WTC11 (cell line): Measurements from ENCODE around the gene CEMIP. TPM values are rescaled to one million over a fixed set of nuclear protein-coding genes. Genes with fewer than 3 reads are reported as not detected.

Experiments
- ATAC-seq: fragments of 200-7000 bp; cut with Tn5 transposase; 2 replicates; pipeline ENCODE4 v1.10.0; 2021; ENCODE audit warnings: mild to moderate bottlenecking, moderate library complexity
- CTCF ChIA-PET: fragments of 300-600 bp; sonication (Branson Sonifier 250); formaldehyde crosslinking; loops from one replicate; lab custom pipeline; 2021; ENCODE audit warnings: antibody characterized with exemption; lab: Charles Lee
- POLR2A ChIA-PET: fragments of 350-600 bp; sonication (Branson Sonifier 250); formaldehyde crosslinking; loops from one replicate; lab custom pipeline; 2021; ENCODE audit warnings: antibody characterized with exemption; lab: Charles Lee
- DNase-seq: peaks from one replicate; pipeline ENCODE4 v3.0.0; 2021; ENCODE audit warnings: low spot score
- H3K27ac Mint-ChIP-seq: 2 replicates; pipeline ENCODE4 v1.8.0; 2021; ENCODE audit warnings: mixed read lengths
- H3K27me3 Mint-ChIP-seq: 2 replicates; pipeline ENCODE4 v1.8.0; 2021; ENCODE audit warnings: low read depth, mild to moderate bottlenecking, moderate library complexity, mixed read lengths
- H3K36me3 Mint-ChIP-seq: 2 replicates; pipeline ENCODE4 v1.8.0; 2021; ENCODE audit warnings: mixed read lengths
- H3K4me1 Mint-ChIP-seq: 2 replicates; pipeline ENCODE4 v1.8.0; 2022; ENCODE audit warnings: mixed read lengths
- H3K4me3 Mint-ChIP-seq: 2 replicates; pipeline ENCODE4 v1.8.0; 2021; ENCODE audit warnings: mild to moderate bottlenecking, moderate library complexity, mixed read lengths
- H3K9me3 Mint-ChIP-seq: 2 replicates; pipeline ENCODE4 v1.8.0; 2021; ENCODE audit warnings: mixed read lengths
- CBFB ChIP-seq: sonication (generic); formaldehyde crosslinking; IDR thresholded peaks from 2 replicates; pipeline ENCODE4 v1.8.1; 2022; ENCODE audit warnings: mild to moderate bottlenecking, low read depth, missing genetic modification reagents
- ELF4 ChIP-seq: sonication (generic); formaldehyde crosslinking; IDR thresholded peaks from 2 replicates; pipeline ENCODE4 v1.8.1; 2022; ENCODE audit warnings: low read depth, mild to moderate bottlenecking, moderate library complexity, missing genetic modification reagents
- EMX1 ChIP-seq: fragments of 250-450 bp; sonication (Bioruptor Pico); IDR thresholded peaks from 2 replicates; pipeline ENCODE4 v1.8.0; 2021; ENCODE audit warnings: mild to moderate bottlenecking
- JAZF1 ChIP-seq: fragments of 250-450 bp; sonication (Bioruptor Pico); IDR thresholded peaks from 2 replicates; pipeline ENCODE4 v1.9.0; 2021; ENCODE audit warnings: moderate library complexity, mild to moderate bottlenecking, inconsistent platforms
- MXD4 ChIP-seq: fragments of 250-450 bp; sonication (Bioruptor Pico); IDR thresholded peaks from 2 replicates; pipeline ENCODE4 v1.8.0; 2021; ENCODE audit warnings: mild to moderate bottlenecking, moderate library complexity, borderline replicate concordance
- OVOL2 ChIP-seq: fragments of 250-450 bp; sonication (Bioruptor Pico); IDR thresholded peaks from 2 replicates; pipeline ENCODE4 v1.9.0; 2021; ENCODE audit warnings: mild to moderate bottlenecking, borderline replicate concordance
- RORB ChIP-seq: fragments of 250-450 bp; sonication (Bioruptor Pico); IDR thresholded peaks from 2 replicates; pipeline ENCODE4 v1.9.0; 2021; ENCODE audit warnings: mild to moderate bottlenecking
- SMAD3 ChIP-seq: sonication (generic); formaldehyde crosslinking; IDR thresholded peaks from 2 replicates; pipeline ENCODE4 v1.8.0; 2022; ENCODE audit warnings: missing genetic modification reagents, mild to moderate bottlenecking, borderline replicate concordance
- SP1 ChIP-seq: sonication (generic); formaldehyde crosslinking; conservative IDR thresholded peaks from 2 replicates; pipeline ENCODE4 v1.8.1; 2022; ENCODE audit warnings: missing genetic modification reagents
- TCF7 ChIP-seq: sonication (generic); formaldehyde crosslinking; IDR thresholded peaks from 2 replicates; pipeline ENCODE4 v1.8.0; 2022; ENCODE audit warnings: mild to moderate bottlenecking, low read depth, missing genetic modification reagents, moderate library complexity
- ZNF121 ChIP-seq: sonication (generic); formaldehyde crosslinking; IDR thresholded peaks from 2 replicates; pipeline ENCODE4 v1.8.0; 2023; ENCODE audit warnings: missing genetic modification reagents
- ZNF317 ChIP-seq: sonication (generic); formaldehyde crosslinking; IDR thresholded peaks from 2 replicates; pipeline ENCODE4 v1.8.1; 2023; ENCODE audit warnings: low read depth, mild to moderate bottlenecking, moderate library complexity, missing genetic modification reagents, borderline replicate concordance
- ZNF396 ChIP-seq: fragments of 250-450 bp; sonication (Bioruptor Pico); IDR thresholded peaks from 2 replicates; pipeline ENCODE4 v1.8.0; 2021; ENCODE audit warnings: mild to moderate bottlenecking, moderate library complexity, borderline replicate concordance
- ZNF425 ChIP-seq: fragments of 250-450 bp; sonication (Bioruptor Pico); conservative IDR thresholded peaks from 2 replicates; pipeline ENCODE4 v1.9.0; 2021; ENCODE audit warnings: mild to moderate bottlenecking
- ZNF512 ChIP-seq: sonication (generic); formaldehyde crosslinking; IDR thresholded peaks from 2 replicates; pipeline ENCODE4 v1.8.1; 2022; ENCODE audit warnings: missing genetic modification reagents, borderline replicate concordance
- total RNA-seq: library from RNA; stranded (reverse); gene quantifications from 3 replicates; pipeline ENCODE4 v1.2.3, GENCODE V29; 2021
- TF ChIP-seq, protein P1 (sequence below): sonication (generic); formaldehyde crosslinking; IDR thresholded peaks from 2 replicates; pipeline ENCODE4 v1.8.1; 2023; ENCODE audit warnings: mild to moderate bottlenecking, missing genetic modification reagents
- TF ChIP-seq, protein P2 (sequence below): sonication (generic); formaldehyde crosslinking; IDR thresholded peaks from 2 replicates; pipeline ENCODE4 v1.8.1; 2022; ENCODE audit warnings: mild to moderate bottlenecking, moderate library complexity, missing genetic modification reagents
- TF ChIP-seq, protein P3 (sequence below): fragments of 250-450 bp; sonication (Bioruptor Pico); IDR thresholded peaks from 2 replicates; pipeline ENCODE4 v1.8.0; 2021; ENCODE audit warnings: mild to moderate bottlenecking
- TF ChIP-seq, protein P4 (sequence below): sonication (generic); formaldehyde crosslinking; IDR thresholded peaks from 2 replicates; pipeline ENCODE4 v1.8.0; 2022; ENCODE audit warnings: mild to moderate bottlenecking, missing genetic modification reagents

The CEMIP gene
- total RNA-seq, 1 experiment from 2014 or later: 0.87 TPM

DNA sequence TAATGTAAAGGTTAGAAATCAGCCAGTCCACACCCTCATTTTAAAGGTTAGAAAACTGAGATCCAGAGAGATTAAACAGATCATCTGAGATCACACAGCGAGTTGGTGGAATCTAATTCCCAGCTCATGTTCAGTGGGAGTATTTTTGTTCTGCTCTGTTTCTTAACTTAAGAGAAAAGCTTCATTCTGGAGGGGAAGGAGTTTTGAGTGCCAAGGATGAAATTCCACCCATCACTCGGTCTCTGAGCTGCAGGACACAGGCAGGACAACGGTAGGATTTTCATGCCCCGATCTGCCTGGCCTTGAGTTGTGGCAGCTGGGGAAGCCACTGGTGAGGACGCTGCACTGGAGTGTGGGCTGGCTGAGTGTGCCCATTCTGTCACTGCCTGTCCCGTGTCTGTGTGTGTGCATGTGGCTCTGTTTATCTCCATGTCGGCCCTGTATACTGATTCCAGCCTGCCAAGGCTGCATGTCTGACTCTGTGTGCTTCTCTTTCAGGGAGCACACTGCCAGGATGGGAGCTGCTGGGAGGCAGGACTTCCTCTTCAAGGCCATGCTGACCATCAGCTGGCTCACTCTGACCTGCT, 94.3 kb downstream of the CEMIP start:
- Mint-ChIP-seq H3K4me1 (peaks cover 12% of the 10 kb centered on the region), H3K4me3 (no peak overlapping the region), H3K36me3 (no peaks in the 10 kb centered on the region), H3K27ac (no peak overlapping the region; the same call in 1 of the 2 replicates), H3K27me3 (peaks cover 3% of the 10 kb centered on the region; the same call in 1 of the 2 replicates), H3K9me3 (no peaks in the 10 kb centered on the region)
- POLR2A ChIA-PET: no interaction called here
- TF ChIP-seq CBFB (CRISPR knock-in tag) (no peak), OVOL2 (CRISPR knock-in tag) (no peak), ZNF121 (CRISPR knock-in tag) (no peak), ZNF425 (CRISPR knock-in tag) (no peak), ZNF396 (CRISPR knock-in tag) (no peak), ZNF512 (CRISPR knock-in tag) (no peak), ELF4 (CRISPR knock-in tag) (no peak), EMX1 (no peak), SP1 (CRISPR knock-in tag) (no peak), MXD4 (CRISPR knock-in tag) (no peak), RORB (no peak), JAZF1 (no peak), SMAD3 (CRISPR knock-in tag) (no peak), ZNF317 (CRISPR knock-in tag) (no peak), TCF7 (CRISPR knock-in tag) (no peak)
- TF ChIP-seq, protein P1, sequence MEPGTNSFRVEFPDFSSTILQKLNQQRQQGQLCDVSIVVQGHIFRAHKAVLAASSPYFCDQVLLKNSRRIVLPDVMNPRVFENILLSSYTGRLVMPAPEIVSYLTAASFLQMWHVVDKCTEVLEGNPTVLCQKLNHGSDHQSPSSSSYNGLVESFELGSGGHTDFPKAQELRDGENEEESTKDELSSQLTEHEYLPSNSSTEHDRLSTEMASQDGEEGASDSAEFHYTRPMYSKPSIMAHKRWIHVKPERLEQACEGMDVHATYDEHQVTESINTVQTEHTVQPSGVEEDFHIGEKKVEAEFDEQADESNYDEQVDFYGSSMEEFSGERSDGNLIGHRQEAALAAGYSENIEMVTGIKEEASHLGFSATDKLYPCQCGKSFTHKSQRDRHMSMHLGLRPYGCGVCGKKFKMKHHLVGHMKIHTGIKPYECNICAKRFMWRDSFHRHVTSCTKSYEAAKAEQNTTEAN (CRISPR knock-in tag): no peak
- TF ChIP-seq, protein P2, sequence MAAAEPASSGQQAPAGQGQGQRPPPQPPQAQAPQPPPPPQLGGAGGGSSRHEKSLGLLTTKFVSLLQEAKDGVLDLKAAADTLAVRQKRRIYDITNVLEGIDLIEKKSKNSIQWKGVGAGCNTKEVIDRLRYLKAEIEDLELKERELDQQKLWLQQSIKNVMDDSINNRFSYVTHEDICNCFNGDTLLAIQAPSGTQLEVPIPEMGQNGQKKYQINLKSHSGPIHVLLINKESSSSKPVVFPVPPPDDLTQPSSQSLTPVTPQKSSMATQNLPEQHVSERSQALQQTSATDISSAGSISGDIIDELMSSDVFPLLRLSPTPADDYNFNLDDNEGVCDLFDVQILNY (CRISPR knock-in tag): no peak
- TF ChIP-seq, protein P3, sequence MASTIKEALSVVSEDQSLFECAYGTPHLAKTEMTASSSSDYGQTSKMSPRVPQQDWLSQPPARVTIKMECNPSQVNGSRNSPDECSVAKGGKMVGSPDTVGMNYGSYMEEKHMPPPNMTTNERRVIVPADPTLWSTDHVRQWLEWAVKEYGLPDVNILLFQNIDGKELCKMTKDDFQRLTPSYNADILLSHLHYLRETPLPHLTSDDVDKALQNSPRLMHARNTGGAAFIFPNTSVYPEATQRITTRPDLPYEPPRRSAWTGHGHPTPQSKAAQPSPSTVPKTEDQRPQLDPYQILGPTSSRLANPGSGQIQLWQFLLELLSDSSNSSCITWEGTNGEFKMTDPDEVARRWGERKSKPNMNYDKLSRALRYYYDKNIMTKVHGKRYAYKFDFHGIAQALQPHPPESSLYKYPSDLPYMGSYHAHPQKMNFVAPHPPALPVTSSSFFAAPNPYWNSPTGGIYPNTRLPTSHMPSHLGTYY (CRISPR knock-in tag): no peak
- TF ChIP-seq, protein P4, sequence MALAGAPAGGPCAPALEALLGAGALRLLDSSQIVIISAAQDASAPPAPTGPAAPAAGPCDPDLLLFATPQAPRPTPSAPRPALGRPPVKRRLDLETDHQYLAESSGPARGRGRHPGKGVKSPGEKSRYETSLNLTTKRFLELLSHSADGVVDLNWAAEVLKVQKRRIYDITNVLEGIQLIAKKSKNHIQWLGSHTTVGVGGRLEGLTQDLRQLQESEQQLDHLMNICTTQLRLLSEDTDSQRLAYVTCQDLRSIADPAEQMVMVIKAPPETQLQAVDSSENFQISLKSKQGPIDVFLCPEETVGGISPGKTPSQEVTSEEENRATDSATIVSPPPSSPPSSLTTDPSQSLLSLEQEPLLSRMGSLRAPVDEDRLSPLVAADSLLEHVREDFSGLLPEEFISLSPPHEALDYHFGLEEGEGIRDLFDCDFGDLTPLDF (CRISPR knock-in tag): no peak
- ATAC-seq (no peak), DNase-seq (no peak)
- CTCF ChIA-PET: interaction anchor here (0.8 to 2.0 kb wide), 3 partner anchors 17 to 97 kb away, joined by 3 to 5 read pairs (median 4); no protein-coding TSS in a partner anchor
